Right lobe of liver (tissue), 4 donors: Measurements from ENCODE around the gene CEMIP2.

Source experiments
- POLR2A ChIP-seq: fragments of 450-650 bp; IDR thresholded peaks from one replicate; pipeline ENCODE4 v1.6.1; 2017; ENCODE audit warnings: antibody characterized with exemption, mild to moderate bottlenecking
- TF ChIP-seq, protein P1 (sequence below), 4 donors: fragments of 200-600 bp in 3 of 4; fragments of 450-650 bp in 1 of 4; IDR thresholded peaks; one replicate each; pipeline versions ENCODE4 v1.5.1 to v1.8.0; 2016 to 2022; ENCODE audit warnings: antibody characterized with exemption in 4 of 4, mild to moderate bottlenecking in 2 of 4
- donor health status: DM: no; HTN: no; CAD: no.
- donor health status: DM: no; HTN: no; CAD: no.
- donor health status: DM: no; HTN: yes; CAD: no.

GRCh38 chr9:71736236-71736635, 32.1 kb downstream of the CEMIP2 start:
- TF ChIP-seq, protein P1, sequence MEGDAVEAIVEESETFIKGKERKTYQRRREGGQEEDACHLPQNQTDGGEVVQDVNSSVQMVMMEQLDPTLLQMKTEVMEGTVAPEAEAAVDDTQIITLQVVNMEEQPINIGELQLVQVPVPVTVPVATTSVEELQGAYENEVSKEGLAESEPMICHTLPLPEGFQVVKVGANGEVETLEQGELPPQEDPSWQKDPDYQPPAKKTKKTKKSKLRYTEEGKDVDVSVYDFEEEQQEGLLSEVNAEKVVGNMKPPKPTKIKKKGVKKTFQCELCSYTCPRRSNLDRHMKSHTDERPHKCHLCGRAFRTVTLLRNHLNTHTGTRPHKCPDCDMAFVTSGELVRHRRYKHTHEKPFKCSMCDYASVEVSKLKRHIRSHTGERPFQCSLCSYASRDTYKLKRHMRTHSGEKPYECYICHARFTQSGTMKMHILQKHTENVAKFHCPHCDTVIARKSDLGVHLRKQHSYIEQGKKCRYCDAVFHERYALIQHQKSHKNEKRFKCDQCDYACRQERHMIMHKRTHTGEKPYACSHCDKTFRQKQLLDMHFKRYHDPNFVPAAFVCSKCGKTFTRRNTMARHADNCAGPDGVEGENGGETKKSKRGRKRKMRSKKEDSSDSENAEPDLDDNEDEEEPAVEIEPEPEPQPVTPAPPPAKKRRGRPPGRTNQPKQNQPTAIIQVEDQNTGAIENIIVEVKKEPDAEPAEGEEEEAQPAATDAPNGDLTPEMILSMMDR (IDR thresholded peaks at IDR 0.05): no peak
- TF ChIP-seq POLR2A: no peak
